ENCODE measurements around the gene RRM1.
A peak's percentile ranks its signal among the peaks of the same experiment; 100 is the strongest.
"Not testable (repeated sequence)": the region's sequence is repeated elsewhere in the genome, so short reads cannot be mapped to it uniquely, and the experiment has no call there.

The RRM1 gene

GRCh38 chr11:4146070-4146771 is 51.6 kb downstream of the RRM1 start:
- DNase-seq, result no peak

DNA sequence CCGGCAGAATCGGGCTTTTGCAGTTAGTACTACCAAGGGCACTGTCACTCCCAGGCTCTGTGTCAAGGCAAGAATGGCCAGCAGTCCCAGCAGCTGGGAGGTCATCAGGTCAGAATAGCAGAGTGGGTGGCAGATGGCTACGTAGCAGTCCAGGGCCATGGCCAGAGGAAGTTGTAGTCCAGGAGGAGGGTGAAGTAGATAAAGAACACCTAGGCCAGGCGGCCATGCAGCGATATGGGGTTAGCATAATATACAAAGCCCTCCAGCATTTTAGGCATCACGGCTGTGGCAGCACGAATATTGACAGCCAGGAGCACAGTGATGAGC is 52.1 kb downstream of the RRM1 start:
- DNase-seq, result no peak

- no peak for DNase-seq
These were observed 59.9 kb downstream of the RRM1 start for GRCh38 chr11:4154503-4154902.

DNA sequence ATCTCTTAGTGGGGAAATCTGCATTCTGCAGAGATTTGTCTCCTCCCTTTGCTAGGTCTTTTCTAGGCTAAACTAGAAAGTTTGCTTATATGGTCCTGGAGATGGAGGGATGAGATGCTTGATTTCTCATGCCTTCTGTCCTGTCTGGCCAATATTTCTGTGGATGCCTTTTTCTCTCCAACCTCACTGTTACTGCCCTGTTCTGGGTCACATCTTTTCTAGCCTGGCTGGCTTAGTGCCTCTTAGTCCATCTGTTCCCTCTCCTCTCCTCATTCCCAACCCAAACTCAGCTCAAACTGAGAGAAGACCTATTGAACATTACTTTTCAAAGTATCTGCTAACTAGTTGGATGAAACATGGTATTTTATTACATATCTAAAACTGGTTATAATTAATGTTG is 62.0 kb downstream of the RRM1 start:
- DNase-seq, result no peak

DNA sequence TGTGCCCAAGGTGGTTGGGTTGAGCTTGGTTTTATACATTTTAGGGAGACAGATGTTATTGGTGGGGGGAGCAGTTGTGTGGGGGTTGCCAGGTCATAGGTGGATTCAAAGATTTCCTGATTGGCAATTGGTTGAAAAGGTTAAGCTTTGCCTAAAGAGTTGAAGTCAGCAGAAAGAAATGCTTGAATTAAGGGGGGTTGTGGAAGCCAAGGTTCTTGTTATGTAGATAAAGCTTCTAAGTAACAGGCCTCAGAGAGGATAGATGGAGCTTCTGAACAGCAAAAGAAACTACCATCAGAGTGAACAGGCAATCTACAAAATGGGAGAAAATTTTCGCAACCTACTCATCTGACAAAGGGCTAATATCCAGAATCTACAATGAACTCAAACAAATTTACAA is 64.2 kb downstream of the RRM1 start:
- DNase-seq, result not testable (repeated sequence)

DNA sequence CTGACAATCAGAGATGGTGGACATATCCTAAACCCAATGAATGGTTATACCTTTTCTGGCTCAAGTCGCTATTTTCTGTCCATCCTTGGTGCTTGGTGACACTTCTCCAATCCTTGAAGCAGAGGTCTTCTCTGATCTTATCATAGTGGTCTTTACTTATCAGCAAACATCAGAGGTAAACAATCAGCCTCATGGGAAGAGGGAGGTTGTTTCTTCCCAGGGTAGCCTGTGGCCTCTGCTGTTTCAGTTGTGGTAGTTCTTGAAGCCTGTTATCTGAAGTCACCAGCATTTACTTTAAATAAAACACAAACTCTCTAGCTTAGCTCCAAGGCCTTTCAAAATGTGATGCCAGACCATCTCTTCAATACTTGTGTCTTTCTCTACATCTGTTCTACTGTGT is 66.7 kb downstream of the RRM1 start:
- no peak for DNase-seq

GRCh38 chr11:4164884-4165590 is 70.4 kb downstream of the RRM1 start:
- DNase-seq, result no peak

DNA sequence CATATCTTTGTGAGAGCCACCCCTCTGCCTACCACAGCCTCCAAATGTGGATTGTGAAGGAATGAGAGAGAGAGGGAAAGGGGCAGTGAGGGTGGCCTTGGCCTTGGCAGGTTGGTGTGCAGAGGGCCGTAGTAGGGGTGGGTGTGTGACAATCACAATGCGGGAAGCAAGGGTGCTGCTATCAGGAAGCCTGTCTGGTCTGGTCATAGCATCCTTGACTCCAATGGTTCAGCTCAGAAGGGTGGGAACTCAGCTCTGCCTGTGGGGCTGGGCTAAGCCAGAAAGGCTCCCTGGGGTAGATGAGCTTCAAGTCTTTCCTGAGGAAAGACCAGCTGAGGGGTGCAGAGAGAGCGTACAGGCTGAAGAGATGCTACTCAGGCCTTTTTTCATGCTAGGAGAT is 72.7 kb downstream of the RRM1 start:
- DNase-seq, result no peak

GRCh38 chr11:4167758-4168157 is 73.2 kb downstream of the RRM1 start:
- DNase-seq, result no peak

GRCh38 chr11:4175620-4176350 is 81.2 kb downstream of the RRM1 start:
- DNase-seq, result not testable (repeated sequence)

DNA sequence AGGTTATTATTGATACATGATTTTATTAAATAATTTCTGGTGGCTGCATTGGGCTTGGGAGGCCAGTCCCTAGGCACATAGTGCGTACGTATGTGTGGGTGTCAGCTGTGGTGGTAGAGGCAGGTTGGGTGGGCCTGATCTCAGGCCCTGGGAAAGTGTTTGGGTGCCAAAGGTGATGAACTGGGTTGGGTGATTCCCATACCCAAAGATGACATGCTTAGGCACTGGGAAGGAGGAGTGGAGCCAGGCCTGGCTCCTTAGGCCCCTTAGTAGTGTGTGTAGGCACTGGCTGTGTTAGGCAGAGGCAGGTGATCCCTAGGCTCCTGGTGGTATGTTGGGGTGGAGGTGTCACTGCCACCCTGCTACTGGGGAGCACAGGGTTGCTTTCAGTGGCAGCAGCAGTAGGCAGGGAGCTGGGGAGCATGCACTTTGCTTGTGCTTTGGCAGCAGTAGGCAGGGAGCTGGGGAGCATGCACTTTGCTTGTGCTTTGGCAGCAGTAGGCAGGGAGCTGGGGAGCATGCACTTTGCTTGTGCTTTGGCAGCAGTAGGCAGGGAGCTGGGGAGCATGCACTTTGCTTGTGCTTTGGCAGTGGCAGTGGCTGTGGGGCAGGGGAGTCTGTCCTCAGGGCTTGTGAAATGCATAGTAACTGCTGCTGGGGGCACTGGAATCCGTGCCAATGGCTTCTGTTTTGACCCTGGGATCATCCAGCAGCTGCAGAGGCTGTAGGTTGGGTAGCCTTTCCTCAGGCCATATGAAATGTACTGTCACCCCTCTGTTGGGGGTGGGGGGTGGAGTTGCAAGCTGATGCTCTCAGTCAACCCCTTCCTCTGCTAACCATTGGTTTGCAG is 84.4 kb downstream of the RRM1 start:
- DNase-seq, result no peak

- DNase-seq, result no peak
These were observed 86.0 kb downstream of the RRM1 start for GRCh38 chr11:4180441-4181183.

- peak; percentile 65 for DNase-seq
These were observed 87.5 kb downstream of the RRM1 start for GRCh38 chr11:4181782-4182721.

DNA sequence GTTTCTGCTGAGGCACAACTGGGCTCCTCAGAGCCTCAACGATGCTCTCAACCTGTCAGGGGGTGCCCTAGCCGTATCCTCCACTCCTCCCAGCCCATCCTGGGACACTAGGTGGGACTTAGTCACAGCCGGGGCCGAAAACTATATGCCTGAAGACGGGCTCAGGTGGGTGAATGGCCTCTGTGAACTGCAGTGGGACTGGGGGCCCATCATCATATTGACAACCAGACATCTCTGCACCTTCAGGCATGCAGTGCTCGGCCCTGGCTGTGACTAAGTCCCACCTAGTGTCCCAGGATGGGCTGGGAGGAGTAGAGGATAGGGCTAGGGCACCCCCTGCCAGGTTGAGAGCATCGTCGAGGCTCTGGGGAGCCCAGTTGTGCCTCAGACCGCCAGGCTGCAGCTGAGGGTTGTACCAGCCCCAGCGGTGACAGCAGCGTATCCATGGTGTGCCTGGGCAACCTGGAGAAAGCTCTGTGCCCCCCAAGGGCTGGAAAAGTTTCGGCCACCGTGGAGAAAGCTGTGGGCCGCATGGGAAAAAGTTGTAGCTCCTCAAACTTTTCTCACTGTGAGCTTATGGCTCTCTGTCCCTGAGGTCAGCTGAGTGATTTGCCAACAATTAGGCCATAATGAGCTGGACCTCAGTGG is 88.9 kb downstream of the RRM1 start:
- DNase-seq, result no peak

DNA sequence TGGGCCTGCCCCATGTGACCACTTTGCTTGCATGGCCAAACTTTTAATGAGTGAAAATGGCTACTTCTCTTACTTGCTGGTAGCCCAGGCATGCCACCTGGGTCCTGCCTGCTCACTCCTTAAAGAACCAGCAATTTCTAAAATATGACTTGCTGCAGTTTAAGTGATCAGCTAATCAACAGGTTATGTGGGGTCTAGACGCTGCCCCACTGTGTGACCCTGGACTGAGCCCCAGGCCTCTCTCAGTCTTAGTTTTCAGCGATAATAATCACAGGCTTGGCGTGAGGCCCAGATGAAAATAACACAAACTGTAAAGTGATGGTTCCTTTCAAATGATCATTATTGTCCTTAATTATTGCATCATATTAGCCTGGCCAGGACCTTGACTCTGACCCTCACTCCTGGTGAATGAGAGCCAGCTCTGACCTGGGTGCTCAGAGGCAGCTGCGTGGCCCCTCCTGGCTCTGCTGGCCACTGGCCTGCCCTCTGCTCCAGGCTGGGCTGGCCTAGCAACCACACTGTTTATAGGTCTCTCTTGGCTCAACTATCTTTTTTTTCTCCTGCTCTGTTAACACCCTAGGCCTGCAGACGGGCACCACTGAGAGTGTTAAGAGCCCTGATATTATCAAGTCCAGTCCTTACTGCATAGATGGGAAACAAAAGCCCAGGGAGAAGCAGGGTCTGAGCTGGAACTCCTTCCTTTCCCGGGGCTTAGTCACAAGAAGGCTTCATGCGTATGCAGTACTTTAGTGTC is 89.7 kb downstream of the RRM1 start:
- no peak for DNase-seq

- DNase-seq, result no peak
These were observed 91.0 kb downstream of the RRM1 start for GRCh38 chr11:4185561-4185960.

DNA sequence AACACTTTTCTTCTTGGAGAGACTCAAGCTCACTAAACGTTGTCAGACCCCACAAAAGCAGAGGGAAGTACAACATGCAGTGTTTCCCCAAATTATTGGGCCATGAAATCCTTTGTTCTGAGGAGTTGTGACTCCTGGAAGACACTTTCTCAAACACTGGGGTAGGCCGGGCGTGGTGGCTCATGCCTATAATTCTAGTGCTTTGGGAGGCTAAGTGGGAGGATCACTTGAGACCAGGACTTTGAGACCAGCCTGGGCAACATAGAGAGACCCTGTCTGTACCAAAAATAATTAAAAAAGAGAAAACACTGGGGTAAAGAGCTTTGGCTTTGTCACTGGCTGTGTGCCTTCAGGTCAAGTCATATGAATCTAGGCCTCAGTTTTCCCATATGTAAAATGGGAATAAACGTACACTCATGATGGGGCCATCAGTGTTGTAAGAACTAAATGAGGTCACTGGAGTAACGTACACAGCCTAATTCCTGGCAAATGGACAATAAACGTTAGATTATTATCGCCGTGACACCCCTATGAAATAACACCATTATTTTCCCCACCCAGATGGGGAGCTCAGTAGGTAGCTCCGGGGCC is 92.0 kb downstream of the RRM1 start:
- DNase-seq, result no peak

DNA sequence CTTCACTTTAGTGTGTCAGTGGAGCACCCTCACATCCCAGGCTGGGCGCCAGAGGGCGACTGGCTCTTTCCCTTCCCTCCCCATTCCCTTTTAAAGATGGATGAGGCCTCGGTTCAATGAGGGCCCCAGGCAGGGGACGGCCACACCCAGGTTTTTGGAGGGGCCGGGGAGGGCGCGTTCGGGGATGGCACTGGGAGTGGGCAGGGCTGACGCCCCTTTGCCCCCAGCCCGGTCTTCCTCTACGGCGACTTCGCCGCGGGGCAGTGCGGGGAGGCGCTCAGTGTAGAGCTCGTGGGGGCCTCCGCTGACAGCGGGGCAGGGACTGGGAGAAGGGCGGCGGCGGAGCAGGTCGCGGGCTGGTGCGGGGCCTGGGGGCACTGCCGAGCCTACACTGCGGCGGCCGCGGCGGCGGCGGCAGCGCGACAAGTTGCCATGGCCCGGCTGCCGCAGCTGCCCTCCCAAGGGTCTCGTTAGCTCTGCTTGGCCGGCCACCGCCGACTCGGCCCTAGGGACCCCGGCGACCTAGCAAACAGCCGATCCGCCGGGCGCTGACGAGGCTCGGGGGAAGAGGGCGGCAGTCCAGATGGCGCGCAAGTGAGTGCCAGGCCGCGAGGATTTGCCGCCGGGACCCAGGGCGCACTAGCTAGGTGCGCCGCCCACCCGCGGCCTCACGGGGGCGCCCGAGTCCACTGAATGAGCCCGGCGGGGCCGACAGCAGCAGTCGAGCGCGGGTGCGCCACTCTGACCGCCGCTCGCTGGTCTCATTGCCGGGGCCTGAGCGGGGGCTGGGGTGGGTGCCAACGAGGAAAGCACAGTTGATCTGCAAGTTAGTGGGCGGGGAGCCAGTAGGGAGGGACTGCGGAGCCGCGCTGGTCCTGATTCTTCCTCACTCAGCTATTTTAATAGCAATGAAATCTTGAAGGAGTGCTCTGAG is 92.7 kb downstream of the RRM1 start:
- DNase-seq, result peak; percentile 87
